GM21717 (cell line): Measurements from ENCODE around the gene PCNX1.
"Not testable (repeated sequence)": the region's sequence is repeated elsewhere in the genome, so short reads cannot be mapped to it uniquely, and the experiment has no call there.

Source experiments
- ATAC-seq: cut with Tn5 transposase; IDR thresholded peaks from one replicate; pipeline ENCODE4 v1.9.1; 2021; ENCODE audit warnings: mild to moderate bottlenecking, moderate library complexity; ENCODE audit not compliant: unreplicated experiment

Gene PCNX1

GRCh38 chr14:71063351-71063750 lies 156.1 kb downstream of the PCNX1 start:
- ATAC-seq, result no peak

GRCh38 chr14:71064747-71065146 lies 157.5 kb downstream of the PCNX1 start:
- ATAC-seq, result not testable (repeated sequence)

GRCh38 chr14:71070169-71070568 lies 162.9 kb downstream of the PCNX1 start:
- no peak for ATAC-seq

DNA sequence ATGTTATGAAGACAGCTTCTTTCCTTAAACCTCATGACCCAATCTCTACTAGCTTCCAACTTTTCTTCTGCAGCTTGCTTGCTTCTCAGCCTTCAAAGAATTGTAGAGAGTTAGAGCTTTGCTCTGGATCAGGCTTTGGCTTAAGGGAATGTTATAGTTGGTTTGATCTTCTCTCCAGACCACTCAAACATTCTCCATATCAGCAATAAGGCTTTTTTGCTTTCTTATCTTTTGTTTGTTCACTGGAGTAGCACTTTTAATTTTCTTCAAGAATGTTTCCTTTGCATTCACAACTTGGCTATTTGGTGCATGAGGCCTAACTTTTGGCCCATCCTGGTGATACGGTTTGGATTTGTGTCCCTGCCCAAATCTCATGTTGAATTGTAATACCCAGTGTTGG lies 163.8 kb downstream of the PCNX1 start:
- no peak for ATAC-seq

DNA sequence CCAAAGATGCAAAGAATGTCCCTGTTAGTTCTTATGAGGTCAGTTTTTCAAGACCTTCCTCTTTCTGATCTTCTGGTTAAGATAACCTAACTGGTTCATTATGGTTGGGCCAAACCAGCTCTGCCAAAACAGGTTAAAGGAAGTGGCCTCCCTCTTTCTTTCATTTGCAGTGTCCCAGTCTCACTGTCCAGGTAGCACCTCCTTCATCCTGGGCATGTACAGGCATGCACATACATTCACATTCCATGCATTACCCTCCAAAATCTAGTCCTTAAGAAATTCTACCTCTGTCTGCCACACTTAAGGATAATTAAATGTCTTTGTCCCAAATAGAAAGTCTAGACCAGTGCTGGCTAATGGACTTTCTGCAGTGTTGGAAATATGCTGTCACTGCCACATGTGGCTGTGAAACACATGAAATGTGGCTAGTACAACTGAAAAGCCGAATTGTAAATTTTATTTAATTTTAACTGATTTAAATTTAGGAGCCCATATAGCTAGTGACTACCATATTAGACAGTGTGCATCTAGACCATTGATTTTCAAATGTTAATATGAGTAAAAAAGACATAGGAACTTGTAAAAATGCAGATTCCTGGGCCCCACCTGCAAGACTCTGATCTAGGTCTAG lies 169.3 kb downstream of the PCNX1 start:
- no peak for ATAC-seq

- no peak for ATAC-seq
Measured at GRCh38 chr14:71078500-71078899, 171.2 kb downstream of the PCNX1 start.

GRCh38 chr14:71086567-71086966 lies 179.3 kb downstream of the PCNX1 start:
- no peak for ATAC-seq

DNA sequence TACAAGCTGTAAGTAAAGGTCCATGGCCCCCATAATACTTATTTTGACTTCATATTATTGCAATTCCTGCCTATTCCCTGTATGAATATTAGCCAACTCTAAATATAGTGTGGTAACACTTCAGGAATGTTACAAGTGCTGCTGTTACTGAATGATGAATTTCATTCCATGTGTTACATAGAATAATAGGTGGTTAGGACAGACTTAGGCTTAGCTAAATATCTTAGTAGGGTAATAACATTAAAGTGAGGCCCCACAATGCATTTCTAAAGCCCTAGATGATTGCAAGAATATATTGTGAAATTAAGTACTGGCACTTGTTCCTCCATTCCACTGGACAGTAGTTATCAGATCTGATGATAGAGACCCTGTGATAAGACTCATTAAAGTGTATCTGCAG lies 182.7 kb downstream of the PCNX1 start:
- ATAC-seq, result no peak

- no peak for ATAC-seq
Measured at GRCh38 chr14:71094722-71095121, 187.5 kb downstream of the PCNX1 start.

GRCh38 chr14:71096947-71097346 lies 189.7 kb downstream of the PCNX1 start:
- no peak for ATAC-seq

DNA sequence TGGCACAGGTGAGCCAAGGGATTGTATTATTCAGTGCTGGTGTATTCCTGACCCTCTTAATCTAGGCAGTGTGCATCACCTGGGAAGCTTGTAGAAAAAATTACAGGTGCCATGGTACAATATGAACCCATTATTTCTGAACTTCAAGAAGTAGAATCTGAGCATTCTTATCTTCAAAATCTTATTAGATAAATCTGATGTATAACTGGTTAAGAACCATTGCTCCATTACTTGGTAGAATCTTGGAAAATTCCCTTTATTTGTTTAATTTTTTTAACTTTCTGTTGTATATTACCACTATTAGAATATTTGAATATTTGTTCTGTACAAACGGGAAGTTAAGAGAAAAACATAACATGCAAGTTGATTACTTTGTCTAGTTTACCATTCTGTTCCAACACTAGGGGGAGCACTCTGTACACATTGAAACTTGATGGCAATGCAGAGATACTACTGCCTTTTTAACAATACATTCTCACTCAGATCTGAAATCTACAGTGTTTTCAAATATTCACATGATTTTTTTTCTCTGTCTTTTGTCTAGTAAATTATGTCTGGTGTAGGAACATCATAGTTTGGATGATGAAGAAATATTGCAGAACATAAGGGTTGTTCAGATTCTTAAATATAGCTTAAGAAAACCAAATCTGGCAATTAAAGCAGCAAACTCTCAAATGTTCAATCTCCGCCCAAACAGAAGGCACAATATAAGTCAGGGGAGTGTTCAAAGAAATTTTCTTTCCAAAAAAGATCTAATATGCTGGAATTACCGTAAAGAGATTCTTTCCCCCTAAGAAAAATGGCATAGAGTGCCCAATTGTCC lies 196.6 kb downstream of the PCNX1 start:
- ATAC-seq, result no peak

DNA sequence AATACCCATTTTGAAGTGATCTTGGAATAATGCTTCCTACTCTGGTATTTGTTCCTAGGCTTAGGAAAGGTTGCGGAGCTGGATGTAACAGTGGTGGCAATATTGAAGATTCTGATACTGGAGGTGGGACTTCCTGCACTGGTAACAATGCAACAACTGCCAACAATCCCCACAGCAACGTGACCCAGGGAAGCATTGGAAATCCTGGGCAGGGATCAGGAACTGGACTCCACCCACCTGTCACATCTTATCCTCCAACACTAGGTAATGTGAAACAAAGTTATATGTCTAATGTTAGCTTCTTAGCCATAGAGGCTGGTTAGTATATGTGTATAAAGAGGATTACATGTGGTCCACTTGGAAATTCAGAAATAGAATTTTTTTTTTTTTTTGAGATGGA lies 197.9 kb downstream of the PCNX1 start:
- no peak for ATAC-seq

GRCh38 chr14:71107921-71108320 lies 200.7 kb downstream of the PCNX1 start:
- no peak for ATAC-seq

GRCh38 chr14:71108398-71109119 lies 201.3 kb downstream of the PCNX1 start:
- ATAC-seq, result no peak

- no peak for ATAC-seq
Measured at GRCh38 chr14:71113376-71113775, 206.1 kb downstream of the PCNX1 start.

DNA sequence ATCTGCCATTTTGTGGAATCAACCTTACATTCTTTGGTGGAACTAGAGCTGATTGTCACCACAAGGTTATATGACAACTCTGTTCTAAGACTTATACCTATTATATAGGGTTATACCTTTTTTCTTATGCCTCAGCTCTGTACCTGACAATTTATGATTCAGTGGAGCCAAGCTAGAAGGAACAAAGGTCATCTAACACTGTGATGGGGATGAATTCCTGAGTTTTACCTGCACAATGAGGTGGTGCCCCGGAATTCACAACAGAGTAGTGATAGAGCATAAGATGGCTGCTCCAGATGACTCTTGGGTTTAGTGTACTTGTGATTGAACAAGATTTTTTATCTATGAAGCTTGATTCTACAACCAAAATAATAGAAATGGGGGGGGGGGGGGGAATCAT lies 207.3 kb downstream of the PCNX1 start:
- no peak for ATAC-seq

- no peak for ATAC-seq
Measured at GRCh38 chr14:71115306-71115705, 208.0 kb downstream of the PCNX1 start.

DNA sequence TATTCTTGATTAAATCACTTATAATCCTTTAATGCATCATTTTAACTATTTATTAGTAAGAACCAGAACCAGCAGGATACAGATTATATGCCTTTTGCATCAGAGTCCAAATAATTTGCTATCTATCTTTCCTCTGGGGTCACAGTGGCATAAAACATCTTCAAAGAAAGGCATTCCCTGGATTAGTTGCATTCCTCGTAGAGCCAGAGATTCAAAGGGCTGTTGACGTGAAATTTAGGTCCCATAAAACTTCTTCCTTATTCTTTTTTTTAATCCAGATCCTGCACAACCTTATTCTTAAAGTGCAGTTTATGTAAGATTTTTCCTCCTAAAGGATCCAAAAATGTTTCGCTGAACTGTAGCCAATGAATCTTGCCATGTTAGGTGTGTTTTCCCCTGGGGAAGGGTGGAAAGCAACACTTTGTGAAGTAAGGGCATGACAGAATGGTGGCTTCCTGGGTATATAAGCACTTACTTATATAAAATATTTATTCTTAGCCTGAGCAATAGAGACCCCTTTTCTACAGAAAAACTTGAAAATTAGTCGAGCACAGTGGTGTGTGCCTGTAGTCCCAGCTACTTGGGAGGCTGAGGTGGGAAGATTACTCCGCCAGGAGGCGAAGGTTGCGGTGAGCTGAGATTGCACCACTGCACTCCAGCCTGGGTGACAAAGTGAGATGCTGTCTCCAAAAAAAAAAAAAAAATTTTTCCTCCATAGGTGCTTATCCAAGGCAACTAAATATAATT lies 208.7 kb downstream of the PCNX1 start:
- ATAC-seq, result no peak

- ATAC-seq, result no peak
Measured at GRCh38 chr14:71116568-71117122, 209.4 kb downstream of the PCNX1 start.

DNA sequence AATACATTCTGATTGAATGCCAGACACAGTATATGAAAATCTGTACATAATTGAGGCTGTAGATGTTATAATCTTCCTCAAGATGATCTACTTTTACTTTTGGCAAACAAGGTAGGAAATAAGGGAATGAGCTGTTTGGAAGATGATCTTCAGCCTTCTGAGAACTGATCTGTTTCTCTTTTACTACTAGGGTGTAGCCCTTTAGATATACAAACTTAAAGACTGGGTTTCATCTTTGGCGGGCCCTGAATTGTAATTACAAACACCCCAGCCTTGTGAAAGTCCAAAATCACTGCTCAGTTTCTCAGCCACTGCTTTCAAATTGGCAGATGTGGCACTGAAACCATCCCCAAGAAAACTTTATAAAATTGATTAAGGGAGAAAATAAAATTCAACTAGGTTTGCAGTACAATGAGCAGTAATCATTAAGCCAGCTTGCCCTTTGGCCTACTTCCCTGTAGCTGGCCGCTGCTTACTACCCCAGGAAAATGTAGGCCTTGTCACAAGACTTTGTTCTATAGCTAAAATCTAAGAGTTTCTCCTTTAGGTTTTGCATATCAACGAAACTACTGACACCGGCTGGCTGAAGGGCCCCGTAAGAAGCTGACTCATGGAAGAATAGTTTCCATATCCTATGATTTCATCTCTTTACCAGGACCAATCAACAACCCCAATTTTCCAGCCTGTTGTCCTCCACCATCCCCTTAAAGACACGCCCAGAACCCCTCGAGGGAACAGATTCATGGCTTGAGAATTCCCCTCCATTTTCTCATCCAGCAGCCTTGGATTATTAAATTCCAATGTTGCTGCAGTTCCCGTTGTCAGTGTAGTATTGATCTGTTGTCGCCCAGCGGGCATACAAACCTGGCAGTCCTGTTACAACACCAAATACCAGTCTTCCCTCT lies 210.8 kb downstream of the PCNX1 start:
- no peak for ATAC-seq
